Measurements from ENCODE around the gene VAMP8. TPM values are rescaled to one million over a fixed set of nuclear protein-coding genes. Genes with fewer than 3 reads are reported as not detected.

The VAMP8 gene
- total and polyA plus RNA-seq, 10 of the 15 experiments (the other 5 are each of a cell fraction or from before 2014, with no cell fraction given), result 93.6 to 744 (median 217) TPM

DNA sequence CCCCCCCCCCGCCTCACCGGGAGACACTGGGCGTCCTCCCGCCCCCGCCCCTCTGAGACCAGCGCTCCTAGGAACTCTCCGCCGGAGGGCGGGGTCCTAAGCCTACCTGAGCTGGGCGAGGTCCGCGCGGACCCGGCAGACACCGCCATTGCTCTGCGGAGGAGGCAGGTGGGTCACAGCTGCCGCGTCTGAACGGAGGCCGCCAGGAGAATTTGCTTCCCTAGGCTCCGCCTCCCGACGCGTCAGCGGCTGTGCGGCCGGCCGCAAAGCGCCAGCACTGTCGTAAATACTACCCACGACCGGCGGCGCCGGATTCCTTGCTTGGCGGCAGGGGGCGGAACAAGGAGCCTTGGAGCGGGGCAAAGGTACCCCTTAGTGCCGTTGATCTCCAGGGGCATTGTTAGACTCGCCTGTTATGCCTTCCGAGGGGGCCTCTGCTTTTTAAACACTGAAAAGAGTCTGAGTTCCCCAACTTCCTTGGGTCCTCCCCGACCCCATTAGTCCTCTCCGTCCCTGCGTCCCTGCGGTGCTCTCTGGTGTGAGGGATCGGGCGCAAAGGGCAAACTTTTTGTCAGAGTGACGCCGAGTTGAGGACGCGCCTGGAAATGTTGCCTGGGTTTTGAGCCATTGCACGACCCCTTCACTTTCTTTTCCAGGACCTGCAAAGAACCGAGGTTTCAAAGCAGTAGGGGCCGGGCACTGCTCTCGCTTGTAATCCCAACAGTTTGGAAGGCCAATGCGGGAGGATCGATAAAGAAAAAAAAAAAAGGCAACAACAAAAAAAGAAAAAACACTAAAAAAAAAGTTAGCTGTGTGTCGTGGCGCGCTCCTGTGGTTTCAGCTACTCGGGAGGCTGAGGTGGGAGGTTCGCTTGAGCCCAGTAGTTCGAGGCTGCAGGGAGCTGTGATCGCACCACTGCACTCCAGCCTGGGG lies 15.8 kb upstream of the VAMP8 start, which contains the start of gene GGCX (continued):
- no peak for TF ChIP-seq NFYB (IDR thresholded peaks at IDR 0.05; ENCODE audit: insufficient read depth, low read depth, low read length)
- no peak for TF ChIP-seq EZH2 (IDR thresholded peaks at IDR 0.05; ENCODE audit: borderline replicate concordance, control insufficient read depth, low read depth, low read length)
- no peak for TF ChIP-seq KDM1A (IDR thresholded peaks at IDR 0.05; ENCODE audit: borderline replicate concordance)
- TF ChIP-seq SKIL (IDR thresholded peaks at IDR 0.05; ENCODE audit: low read depth, poor library complexity, severe bottlenecking), result peak; percentile 56
- 0 out of 4 replicates have a peak, but pooled peaks of 1 of the 2 experiments have one; percentile 7 for TF ChIP-seq SRF (IDR thresholded peaks at IDR 0.05; ENCODE audit: low read depth in 2 of 2, low read length in 2 of 2)
- peak; percentile 65 for TF ChIP-seq IKZF1 (conservative IDR thresholded peaks at IDR 0.05)
- TF ChIP-seq NR2C2 (IDR thresholded peaks at IDR 0.05; ENCODE audit: borderline replicate concordance, control insufficient read depth, insufficient read length, low read depth), result no peak
- TF ChIP-seq, protein P1, sequence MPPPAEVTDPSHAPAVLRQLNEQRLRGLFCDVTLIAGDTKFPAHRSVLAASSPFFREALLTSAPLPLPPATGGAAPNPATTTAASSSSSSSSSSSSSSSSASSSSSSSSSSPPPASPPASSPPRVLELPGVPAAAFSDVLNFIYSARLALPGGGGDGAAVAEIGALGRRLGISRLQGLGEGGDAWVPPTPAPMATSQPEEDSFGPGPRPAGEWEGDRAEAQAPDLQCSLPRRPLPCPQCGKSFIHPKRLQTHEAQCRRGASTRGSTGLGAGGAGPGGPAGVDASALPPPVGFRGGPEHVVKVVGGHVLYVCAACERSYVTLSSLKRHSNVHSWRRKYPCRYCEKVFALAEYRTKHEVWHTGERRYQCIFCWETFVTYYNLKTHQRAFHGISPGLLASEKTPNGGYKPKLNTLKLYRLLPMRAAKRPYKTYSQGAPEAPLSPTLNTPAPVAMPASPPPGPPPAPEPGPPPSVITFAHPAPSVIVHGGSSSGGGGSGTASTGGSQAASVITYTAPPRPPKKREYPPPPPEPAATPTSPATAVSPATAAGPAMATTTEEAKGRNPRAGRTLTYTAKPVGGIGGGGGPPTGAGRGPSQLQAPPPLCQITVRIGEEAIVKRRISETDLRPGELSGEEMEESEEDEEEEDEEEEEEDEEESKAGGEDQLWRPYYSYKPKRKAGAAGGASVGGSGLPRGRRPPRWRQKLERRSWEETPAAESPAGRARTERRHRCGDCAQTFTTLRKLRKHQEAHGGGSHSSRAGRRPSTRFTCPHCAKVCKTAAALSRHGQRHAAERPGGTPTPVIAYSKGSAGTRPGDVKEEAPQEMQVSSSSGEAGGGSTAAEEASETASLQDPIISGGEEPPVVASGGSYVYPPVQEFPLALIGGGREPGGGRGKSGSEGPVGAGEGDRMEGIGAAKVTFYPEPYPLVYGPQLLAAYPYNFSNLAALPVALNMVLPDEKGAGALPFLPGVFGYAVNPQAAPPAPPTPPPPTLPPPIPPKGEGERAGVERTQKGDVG (CRISPR knock-in tag; IDR thresholded peaks at IDR 0.05), result no peak
- TF ChIP-seq NBN (IDR thresholded peaks at IDR 0.05), result 0 out of 2 replicates have a peak, but pooled peaks have one; percentile 78
- peak; percentile 97 for TF ChIP-seq POLR2A (IDR thresholded peaks at IDR 0.05; ENCODE audit: low read depth, low read length)
- TF ChIP-seq ETV6 (conservative IDR thresholded peaks at IDR 0.05 in 1 of 2, IDR thresholded peaks at IDR 0.05 in 1 of 2; ENCODE audit: borderline replicate concordance in 1 of 2, low read depth in 1 of 2), result no peak
- TF ChIP-seq GATAD2B (conservative IDR thresholded peaks at IDR 0.05; ENCODE audit: low read depth), result no peak; the same call in 1 of the 2 replicates
- 0 out of 2 replicates have a peak, but pooled peaks have one; percentile 62 for TF ChIP-seq SIN3A (IDR thresholded peaks at IDR 0.05; ENCODE audit: low read depth, low read length)
- TF ChIP-seq CTCF (IDR thresholded peaks at IDR 0.05 in 2 of 3, conservative IDR thresholded peaks at IDR 0.05 in 1 of 3; ENCODE audit: control insufficient read depth in 2 of 3, extremely low read depth in 1 of 3, insufficient read depth in 1 of 3, low read depth in 3 of 3, low read length in 3 of 3), result no peak
- peak; percentile 77; the same call in 1 of the 2 replicates for TF ChIP-seq STAT1 (conservative IDR thresholded peaks at IDR 0.05)
- TF ChIP-seq PML (IDR thresholded peaks at IDR 0.05; ENCODE audit: low read length), result peak; percentile 96
- TF ChIP-seq NFXL1 (IDR thresholded peaks at IDR 0.05; ENCODE audit: borderline replicate concordance), result peak; percentile 87; the same call in 1 of the 2 replicates
- TF ChIP-seq SIX5 (IDR thresholded peaks at IDR 0.05; ENCODE audit: low read depth, low read length, severe bottlenecking), result peak; percentile 28
- TF ChIP-seq USF1 (IDR thresholded peaks at IDR 0.05; ENCODE audit: borderline replicate concordance, extremely low read length, insufficient read depth, low read depth, low read length), result no peak

Measured in GM12878 (cell line).